Vagina (tissue), 2 donors: ENCODE measurements around the gene C7. TPM values are rescaled to one million over a fixed set of nuclear protein-coding genes. Genes with fewer than 3 reads are reported as not detected.

Experiments
- DNase-seq, 2 donors: peaks; one replicate each; pipeline ENCODE4 v3.0.0-alpha.2; 2017; ENCODE audit errors: extremely low spot score in 2 of 2
- H3K27ac ChIP-seq: fragments of 200-600 bp; sonication (generic); one replicate; pipeline ENCODE4 v1.5.1; 2019
- H3K27me3 ChIP-seq: fragments of 200-600 bp; sonication (generic); one replicate; pipeline ENCODE4 v1.5.1; 2019
- H3K36me3 ChIP-seq, 2 donors: fragments of 200-600 bp; sonication (generic); one replicate each; pipeline ENCODE4 v1.5.1; 2017 to 2019
- H3K4me1 ChIP-seq: fragments of 200-600 bp; sonication (generic); one replicate; pipeline ENCODE4 v1.5.1; 2019
- H3K4me3 ChIP-seq, 2 donors: fragments of 200-600 bp; sonication (generic); 1 replicate in 1 of 2; 2 replicates in 1 of 2; pipeline ENCODE4 v1.5.1; 2016 to 2019
- H3K9me3 ChIP-seq: fragments of 200-600 bp; sonication (generic); one replicate; pipeline ENCODE4 v1.5.1; 2019
- CTCF ChIP-seq, 3 experiments: fragments of 450-650 bp in 2 of 3; fragments of 200-600 bp in 1 of 3; sonication (generic) in 1 of 3; IDR thresholded peaks; one replicate each; pipeline ENCODE4 v1.5.1; 2017 to 2019; ENCODE audit warnings: antibody characterized with exemption in 3 of 3, mild to moderate bottlenecking in 2 of 3, moderate library complexity in 2 of 3
- POLR2A ChIP-seq, 2 donors: fragments of 450-650 bp; IDR thresholded peaks; one replicate each; pipeline ENCODE4 v1.6.1; 2017; ENCODE audit warnings: antibody characterized with exemption in 2 of 2, mild to moderate bottlenecking in 2 of 2, moderate library complexity in 2 of 2
- POLR2AphosphoS5 ChIP-seq, 2 donors: sonication (generic); formaldehyde crosslinking; IDR thresholded peaks; one replicate each; pipeline ENCODE4 v1.9.0; 2017; ENCODE audit warnings: antibody characterized with exemption in 2 of 2, mild to moderate bottlenecking in 2 of 2, low read depth in 1 of 2; ENCODE audit not compliant: insufficient read depth in 1 of 2
- intact Hi-C: fragments of 100-400 bp; cut with DNase I; formaldehyde crosslinking; loops from one replicate; pipeline ENCODE4 v1.15.1; 2023
- total RNA-seq: library from RNA; depleted of rRNA; stranded (reverse); fragments of >200 nt; gene quantifications from one replicate; pipeline ENCODE4 v1.2.3, GENCODE V29; 2016

Gene C7
- total RNA-seq, 1 donor from 2014 or later: 385 TPM

GRCh38 chr5:40939753-40940152 lies 30.5 kb downstream of the C7 start:
- intact Hi-C loops: no loop called here
- Histone ChIP-seq H3K4me3 (no peak overlapping the region), H3K27ac (no peak overlapping the region)

GRCh38 chr5:40945111-40945510 lies 35.8 kb downstream of the C7 start:
- TF ChIP-seq CTCF (IDR thresholded peaks at IDR 0.05) (no peak), POLR2A (IDR thresholded peaks at IDR 0.05) (no peak), POLR2AphosphoS5 (IDR thresholded peaks at IDR 0.05; ENCODE audit: insufficient read depth in 1 of 2, low read depth in 1 of 2) (no peak)
- no peak overlapping the region for H3K27ac ChIP-seq
- no peak for DNase-seq
- H3K9me3 ChIP-seq: no peaks in the 10 kb centered on the region
- no peak overlapping the region for H3K4me3 ChIP-seq
- H3K27me3 ChIP-seq: no peaks in the 10 kb centered on the region
- intact Hi-C loops: no loop called here
- H3K36me3 ChIP-seq: no peaks in the 10 kb centered on the region
- no peaks in the 10 kb centered on the region for H3K4me1 ChIP-seq

More at GRCh38 chr5:40939753-40940152, 30.5 kb downstream of the C7 start:
- Histone ChIP-seq H3K36me3 (no peaks in the 10 kb centered on the region), H3K9me3 (no peaks in the 10 kb centered on the region), H3K4me1 (no peaks in the 10 kb centered on the region), H3K27me3 (no peaks in the 10 kb centered on the region)
- TF ChIP-seq POLR2AphosphoS5 (IDR thresholded peaks at IDR 0.05; ENCODE audit: insufficient read depth in 1 of 2, low read depth in 1 of 2): no peak
- no peak for TF ChIP-seq POLR2A (IDR thresholded peaks at IDR 0.05)
- TF ChIP-seq CTCF (IDR thresholded peaks at IDR 0.05): no peak
- DNase-seq: no peak

DNA sequence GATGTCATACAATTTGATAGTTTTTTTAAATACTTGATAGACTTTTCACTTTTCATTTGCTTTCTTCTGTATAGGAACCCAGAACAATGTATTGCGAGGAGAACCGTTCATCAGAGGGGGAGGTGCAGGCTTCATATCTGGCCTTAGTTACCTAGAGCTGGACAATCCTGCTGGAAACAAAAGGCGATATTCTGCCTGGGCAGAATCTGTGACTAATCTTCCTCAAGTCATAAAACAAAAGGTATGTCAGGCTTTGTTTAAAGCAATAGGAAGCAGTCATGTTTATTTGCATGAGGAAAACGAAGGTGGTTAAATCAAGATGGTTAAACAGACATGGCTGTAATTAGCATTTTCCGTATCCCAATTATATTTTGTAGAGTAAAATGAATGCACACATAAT lies 46.0 kb downstream of the C7 start:
- no peaks in the 10 kb centered on the region for H3K36me3 ChIP-seq
- no peak for TF ChIP-seq POLR2AphosphoS5 (IDR thresholded peaks at IDR 0.05; ENCODE audit: insufficient read depth in 1 of 2, low read depth in 1 of 2)
- no peak for TF ChIP-seq CTCF (IDR thresholded peaks at IDR 0.05)
- TF ChIP-seq POLR2A (IDR thresholded peaks at IDR 0.05): no peak

GRCh38 chr5:40957048-40957447 lies 47.8 kb downstream of the C7 start:
- Histone ChIP-seq H3K4me1 (no peaks in the 10 kb centered on the region), H3K9me3 (no peaks in the 10 kb centered on the region)

More for the DNA sequence above, 46.0 kb downstream of the C7 start:
- no peak overlapping the region for H3K4me3 ChIP-seq
- H3K27ac ChIP-seq: no peak overlapping the region
- H3K27me3 ChIP-seq: no peaks in the 10 kb centered on the region
- no peaks in the 10 kb centered on the region for H3K4me1 ChIP-seq
- intact Hi-C loops: no loop called here
- DNase-seq: no peak
- no peaks in the 10 kb centered on the region for H3K9me3 ChIP-seq

More at GRCh38 chr5:40957048-40957447, 47.8 kb downstream of the C7 start:
- Histone ChIP-seq H3K36me3 (no peaks in the 10 kb centered on the region), H3K27ac (no peak overlapping the region), H3K27me3 (no peaks in the 10 kb centered on the region), H3K4me3 (no peak overlapping the region)
- DNase-seq: no peak
- TF ChIP-seq POLR2A (IDR thresholded peaks at IDR 0.05) (no peak), CTCF (IDR thresholded peaks at IDR 0.05) (no peak), POLR2AphosphoS5 (IDR thresholded peaks at IDR 0.05; ENCODE audit: insufficient read depth in 1 of 2, low read depth in 1 of 2) (no peak)
- intact Hi-C loops: no loop called here
